Activated CD4-positive, alpha-beta T cell treated with anti-CD3 and anti-CD28 coated beads for 24 hours (primary cell): ENCODE measurements around the gene VAMP2.

Experiments used
- DNase-seq, 2 donors: peaks; one replicate each; pipeline ENCODE4 v3.0.0-alpha.2; 2020; ENCODE audit warnings: low read depth in 2 of 2

The VAMP2 gene

GRCh38 chr17:8162233-8162996 is at the start of gene VAMP2:
VAMP2 (minus strand) TSS chr17:8162948; CDS start chr17:8162879, 69 bp downstream.
- DNase-seq: peak in 1 of 2 donors; percentile 74

- no peak for DNase-seq
These were observed 48.2 kb upstream of the VAMP2 start for GRCh38 chr17:8210761-8211458.

- DNase-seq: peak; percentile 84 to 87
These were observed 47.4 kb upstream of the VAMP2 start, which contains the start of gene AURKB for GRCh38 chr17:8209907-8210760. AURKB (minus strand) TSS chr17:8210575; CDS start chr17:8210224, 351 bp downstream.

- no peak for DNase-seq
These were observed 43.8 kb upstream of the VAMP2 start for GRCh38 chr17:8206536-8206935.

GRCh38 chr17:8204761-8205555 is 42.2 kb upstream of the VAMP2 start:
- DNase-seq: no peak

GRCh38 chr17:8192070-8192815 is 29.5 kb upstream of the VAMP2 start:
- DNase-seq: no peak

GRCh38 chr17:8190506-8190905 is 27.8 kb upstream of the VAMP2 start:
- DNase-seq: no peak

- peak; percentile 89 to 91 for DNase-seq
These were observed 27.1 kb upstream of the VAMP2 start, which contains the start of gene BORCS6 for GRCh38 chr17:8189711-8190477. BORCS6 (minus strand) TSS chr17:8190180; CDS start chr17:8190140, 40 bp downstream.

GRCh38 chr17:8189041-8189710 is 26.4 kb upstream of the VAMP2 start:
- DNase-seq: no peak

- no peak for DNase-seq
These were observed 25.6 kb upstream of the VAMP2 start for GRCh38 chr17:8188263-8188839.

GRCh38 chr17:8187517-8188262 is 24.9 kb upstream of the VAMP2 start:
- DNase-seq: peak; percentile 94 to 95

GRCh38 chr17:8186787-8187516 is 24.2 kb upstream of the VAMP2 start:
- DNase-seq: peak; percentile 96 to 99

- no peak for DNase-seq
These were observed 23.7 kb upstream of the VAMP2 start for GRCh38 chr17:8186446-8186786.

GRCh38 chr17:8185582-8186445 is 23.1 kb upstream of the VAMP2 start:
- DNase-seq: peak; percentile 90 to 94

- DNase-seq: no peak
These were observed 14.4 kb upstream of the VAMP2 start for GRCh38 chr17:8176998-8177731.
